ENCODE data around the gene EIF4E2.

EIF4E2 gene

GRCh38 chr2:232550354-232551249, at the start of gene EIF4E2, which contains the start of gene TIGD1:
Gene EIF4E2, plus strand, starts transcription at chr2:232550689. Its CDS starts 36 bp downstream, at chr2:232550725.
Gene TIGD1, minus strand, starts transcription at chr2:232550557. Its CDS starts 675 bp downstream, at chr2:232549882.
- DNase-seq: peak; percentile 95

- DNase-seq: no peak
These were observed 49.1 kb upstream of the EIF4E2 start for GRCh38 chr2:232501331-232501771.

- DNase-seq: no peak
These were observed 48.6 kb upstream of the EIF4E2 start for GRCh38 chr2:232501794-232502390.

- peak; percentile 68 for DNase-seq
These were observed 48.0 kb upstream of the EIF4E2 start for GRCh38 chr2:232502511-232502910.

- DNase-seq: peak; percentile 73
These were observed 47.3 kb upstream of the EIF4E2 start for GRCh38 chr2:232502911-232503808.

GRCh38 chr2:232503809-232504323, 46.6 kb upstream of the EIF4E2 start:
- DNase-seq: no peak

GRCh38 chr2:232504438-232504837, 46.1 kb upstream of the EIF4E2 start:
- DNase-seq: peak; percentile 77

- DNase-seq: no peak
These were observed 44.6 kb upstream of the EIF4E2 start for GRCh38 chr2:232505856-232506255.

GRCh38 chr2:232506709-232507108, 43.8 kb upstream of the EIF4E2 start:
- DNase-seq: no peak

- DNase-seq: no peak
These were observed 42.2 kb upstream of the EIF4E2 start for GRCh38 chr2:232508251-232508650.

- DNase-seq: no peak
These were observed 39.1 kb upstream of the EIF4E2 start for GRCh38 chr2:232511336-232511890.

- no peak for DNase-seq
These were observed 37.9 kb upstream of the EIF4E2 start for GRCh38 chr2:232512602-232513001.

- DNase-seq: no peak
These were observed 37.1 kb upstream of the EIF4E2 start for GRCh38 chr2:232513353-232513752.

- DNase-seq: no peak
These were observed 34.9 kb upstream of the EIF4E2 start for GRCh38 chr2:232515639-232516038.

GRCh38 chr2:232516551-232516950, 33.9 kb upstream of the EIF4E2 start:
- no peak for DNase-seq

- no peak for DNase-seq
These were observed 31.6 kb upstream of the EIF4E2 start for GRCh38 chr2:232518844-232519243.

GRCh38 chr2:232519581-232520438, 30.7 kb upstream of the EIF4E2 start, which contains the start of gene PRSS56:
Gene PRSS56, plus strand, starts transcription at chr2:232520388. Its CDS starts 211 bp downstream, at chr2:232520599.
- DNase-seq: no peak

GRCh38 chr2:232520489-232520888, 30.0 kb upstream of the EIF4E2 start:
- DNase-seq: no peak

GRCh38 chr2:232521098-232521497, 29.4 kb upstream of the EIF4E2 start:
- no peak for DNase-seq

GRCh38 chr2:232521959-232522622, 28.4 kb upstream of the EIF4E2 start:
- peak; percentile 48 for DNase-seq
